HG03039 (cell line): ENCODE results near the gene UBE2E1.
"Not testable (repeated sequence)": the region's sequence is repeated elsewhere in the genome, so short reads cannot be mapped to it uniquely, and the experiment has no call there.

Experiments
- ATAC-seq: cut with Tn5 transposase; IDR thresholded peaks from one replicate; pipeline ENCODE4 v1.9.1; 2021; ENCODE audit warnings: mild to moderate bottlenecking, moderate library complexity; ENCODE audit not compliant: unreplicated experiment

UBE2E1 gene

GRCh38 chr3:23913873-23914743 lies 108.4 kb downstream of the UBE2E1 start:
- ATAC-seq: no peak

GRCh38 chr3:23915537-23916108 lies 109.9 kb downstream of the UBE2E1 start:
- no peak for ATAC-seq

- ATAC-seq: peak; percentile 34
These were observed 110.6 kb downstream of the UBE2E1 start for GRCh38 chr3:23916152-23916885.

GRCh38 chr3:23916886-23917678 lies 111.3 kb downstream of the UBE2E1 start, which contains the start of the genes NKIRAS1 and RPL15:
Gene NKIRAS1, minus strand, starts transcription at chr3:23916990. Its CDS starts 6,086 bp downstream, at chr3:23910904.
Gene RPL15, plus strand, starts transcription at chr3:23917132. Its CDS starts 728 bp downstream, at chr3:23917860.
- peak; percentile 93 for ATAC-seq

GRCh38 chr3:23917679-23918303 lies 112.0 kb downstream of the UBE2E1 start:
- not testable (repeated sequence) for ATAC-seq

GRCh38 chr3:23918331-23918730 lies 112.6 kb downstream of the UBE2E1 start:
- ATAC-seq: not testable (repeated sequence)

- no peak for ATAC-seq
These were observed 113.9 kb downstream of the UBE2E1 start for GRCh38 chr3:23919628-23920027.

GRCh38 chr3:23920151-23920655 lies 114.4 kb downstream of the UBE2E1 start:
- no peak for ATAC-seq

GRCh38 chr3:23921052-23921511 lies 115.3 kb downstream of the UBE2E1 start:
- no peak for ATAC-seq

- no peak for ATAC-seq
These were observed 118.0 kb downstream of the UBE2E1 start for GRCh38 chr3:23923786-23924185.

- ATAC-seq: no peak
These were observed 120.5 kb downstream of the UBE2E1 start for GRCh38 chr3:23926246-23926645.

GRCh38 chr3:23926736-23927135 lies 121.0 kb downstream of the UBE2E1 start:
- no peak for ATAC-seq

GRCh38 chr3:23928524-23928923 lies 122.8 kb downstream of the UBE2E1 start:
- ATAC-seq: no peak

GRCh38 chr3:23931597-23931996 lies 125.8 kb downstream of the UBE2E1 start:
- ATAC-seq: no peak

GRCh38 chr3:23932571-23932970 lies 126.8 kb downstream of the UBE2E1 start:
- ATAC-seq: no peak

- no peak for ATAC-seq
These were observed 128.5 kb downstream of the UBE2E1 start for GRCh38 chr3:23934253-23934652.

GRCh38 chr3:23937296-23937695 lies 131.5 kb downstream of the UBE2E1 start:
- ATAC-seq: no peak

- ATAC-seq: no peak
These were observed 132.9 kb downstream of the UBE2E1 start for GRCh38 chr3:23938688-23939087.

- ATAC-seq: no peak
These were observed 135.0 kb downstream of the UBE2E1 start for GRCh38 chr3:23940775-23941174.
